ENCODE measurements around the gene PIK3AP1.
"Not testable (repeated sequence)": the region's sequence is repeated elsewhere in the genome, so short reads cannot be mapped to it uniquely, and the experiment has no call there.

- TF ChIP-seq FOXP2 (optimal IDR thresholded peaks at IDR 0.05; ENCODE audit: control extremely low read depth, extremely low read length, insufficient read depth); POLR2AphosphoS5 (IDR thresholded peaks at IDR 0.05; ENCODE audit: borderline replicate concordance, low read depth, low read length): not testable (repeated sequence)
Observed at GRCh38 chr10:96750316-96750715, 30.0 kb upstream of the PIK3AP1 start.

Measured in SK-N-MC (cell line).